Measurements from ENCODE around the gene MPO. TPM values are rescaled to one million over a fixed set of nuclear protein-coding genes. Genes with fewer than 3 reads are reported as not detected.

The MPO gene
- total and polyA plus RNA-seq, 2 donors (not counting 1 experiment from before 2014, with no cell fraction given): 0.07 TPM; not detected in 1

- WGBS (ENCODE audit: insufficient coverage): 71% methylated on average over 14 of the region's 15 CpGs
- intact Hi-C loops (cut with micrococcal nuclease): no loop called here
- Histone ChIP-seq H4K20me1 (ENCODE audit: control insufficient read depth, insufficient read depth, low read length, poor library complexity, severe bottlenecking) (no peaks in the 10 kb centered on the region), H3K36me3 (replicated peaks in 1 of 2; ENCODE audit: control extremely low read depth in 1 of 2, control insufficient read depth in 1 of 2, extremely low read depth in 1 of 2, insufficient read depth in 2 of 2, low read length in 1 of 2) (no peaks in the 10 kb centered on the region), H3K4me2 (replicated peaks; ENCODE audit: low read depth, low read length, poor library complexity, severe bottlenecking) (no peak overlapping the region), H3K9ac (ENCODE audit: low read length) (no peak overlapping the region), H3K79me2 (ENCODE audit: control insufficient read depth, insufficient read depth, low read length) (no peaks in the 10 kb centered on the region), H3K4me1 (ENCODE audit: control insufficient read depth in 2 of 2, insufficient read depth in 2 of 2, low read length in 2 of 2) (no peaks in the 10 kb centered on the region), H3K27ac (ENCODE audit: low read length in 2 of 2) (no peak overlapping the region), H3K9me3 (ENCODE audit: control extremely low read depth in 1 of 3, control insufficient read depth in 2 of 3, insufficient read depth in 1 of 3, low read length in 2 of 3) (peaks cover 0 to 3% (median 0%) of the 10 kb centered on the region in 3 donors), H2AFZ (ENCODE audit: insufficient read depth, low read depth, low read length, poor library complexity, severe bottlenecking) (no peak overlapping the region), H3K4me3 (ENCODE audit: control extremely low read depth in 1 of 5, extremely low read depth in 1 of 5, insufficient read depth in 1 of 5, low read depth in 2 of 5, low read length in 4 of 5) (no peak overlapping the region), H3K27me3 (replicated peaks in 1 of 4; ENCODE audit: control extremely low read depth in 1 of 4, control insufficient read depth in 3 of 4, insufficient read depth in 4 of 4, low read length in 3 of 4) (peaks cover 0 to 8% (median 0%) of the 10 kb centered on the region in 4 experiments)
- ChIA-PET CTCF (no interaction called here), POLR2A (no interaction called here)
- Mint-ChIP-seq H3K27me3 (peaks cover 10% of the 10 kb centered on the region), H3K27ac (no peak overlapping the region), H3K9me3 (ENCODE audit: insufficient read depth) (no peaks in the 10 kb centered on the region), H3K4me1 (peaks cover 3% of the 10 kb centered on the region), H3K4me3 (no peak overlapping the region)
- TF ChIP-seq CTCF (IDR thresholded peaks at IDR 0.05) (no peak), EZH2 (IDR thresholded peaks at IDR 0.05; ENCODE audit: borderline replicate concordance, insufficient read depth, low read depth, low read length, poor library complexity, severe bottlenecking) (no peak)
- no peak for DNase-seq
- ATAC-seq (ENCODE audit: low read depth): no peak
Measured at GRCh38 chr17:58273453-58274104, 7.2 kb downstream of the MPO start.

GRCh38 chr17:58272367-58273280, 8.1 kb downstream of the MPO start:
- DNase-seq: no peak
- 93% methylated on average over 12 of the region's 12 CpGs for WGBS (ENCODE audit: insufficient coverage)
- no peak overlapping the region for H3K27ac ChIP-seq (ENCODE audit: low read length in 2 of 2)
- Mint-ChIP-seq H3K4me3 (no peak overlapping the region), H3K27ac (no peak overlapping the region), H3K9me3 (ENCODE audit: insufficient read depth) (no peaks in the 10 kb centered on the region), H3K27me3 (peaks cover 12% of the 10 kb centered on the region), H3K4me1 (peaks cover 3% of the 10 kb centered on the region)
- POLR2A ChIA-PET: no interaction called here
- H2AFZ ChIP-seq (ENCODE audit: insufficient read depth, low read depth, low read length, poor library complexity, severe bottlenecking): no peak overlapping the region
- peaks cover 0 to 3% (median 0%) of the 10 kb centered on the region in 3 donors for H3K9me3 ChIP-seq (ENCODE audit: control extremely low read depth in 1 of 3, control insufficient read depth in 2 of 3, insufficient read depth in 1 of 3, low read length in 2 of 3)
- peaks cover 0 to 7% (median 0%) of the 10 kb centered on the region in 4 experiments for H3K27me3 ChIP-seq (replicated peaks in 1 of 4; ENCODE audit: control extremely low read depth in 1 of 4, control insufficient read depth in 3 of 4, insufficient read depth in 4 of 4, low read length in 3 of 4)
- no peaks in the 10 kb centered on the region for H3K4me1 ChIP-seq (ENCODE audit: control insufficient read depth in 2 of 2, insufficient read depth in 2 of 2, low read length in 2 of 2)
- TF ChIP-seq EZH2 (IDR thresholded peaks at IDR 0.05; ENCODE audit: borderline replicate concordance, insufficient read depth, low read depth, low read length, poor library complexity, severe bottlenecking) (no peak), CTCF (IDR thresholded peaks at IDR 0.05) (no peak)
- no peaks in the 10 kb centered on the region for H3K79me2 ChIP-seq (ENCODE audit: control insufficient read depth, insufficient read depth, low read length)
- H3K4me3 ChIP-seq (ENCODE audit: control extremely low read depth in 1 of 5, extremely low read depth in 1 of 5, insufficient read depth in 1 of 5, low read depth in 2 of 5, low read length in 4 of 5): no peak overlapping the region
- H3K36me3 ChIP-seq (replicated peaks in 1 of 2; ENCODE audit: control extremely low read depth in 1 of 2, control insufficient read depth in 1 of 2, extremely low read depth in 1 of 2, insufficient read depth in 2 of 2, low read length in 1 of 2): no peaks in the 10 kb centered on the region
- no peak for ATAC-seq (ENCODE audit: low read depth)
- intact Hi-C loops (cut with micrococcal nuclease): no loop called here
- CTCF ChIA-PET: no interaction called here
- no peak overlapping the region for H3K9ac ChIP-seq (ENCODE audit: low read length)
- H3K4me2 ChIP-seq (replicated peaks; ENCODE audit: low read depth, low read length, poor library complexity, severe bottlenecking): no peak overlapping the region
- H4K20me1 ChIP-seq (ENCODE audit: control insufficient read depth, insufficient read depth, low read length, poor library complexity, severe bottlenecking): no peaks in the 10 kb centered on the region
